CD4-positive, alpha-beta T cell treated with Interleukin-10 for 1 hour (primary cell): Measurements from ENCODE around the gene SOBP.

Experiments used
- DNase-seq: peaks from one replicate; pipeline ENCODE4 v3.0.0-alpha.2; 2020

SOBP gene

DNA sequence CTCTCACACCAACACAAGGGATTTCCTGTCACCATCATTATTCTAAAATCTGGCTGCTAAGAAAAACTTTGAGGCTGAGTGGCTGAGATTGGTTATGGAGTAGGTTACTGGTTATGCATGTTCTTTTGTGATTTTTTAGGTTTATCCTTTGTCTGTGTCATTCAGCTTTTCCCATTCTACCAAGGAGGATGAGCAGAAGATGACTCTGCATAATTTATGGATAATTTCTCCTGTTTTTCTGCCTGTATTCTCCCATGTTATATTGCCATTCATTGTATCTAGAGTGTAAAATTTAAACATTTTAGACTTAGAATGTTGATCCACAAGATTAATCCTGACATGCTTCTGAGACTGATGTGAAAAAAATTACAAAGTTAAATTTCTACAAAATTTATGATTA, 67.8 kb downstream of the SOBP start:
- DNase-seq: no peak

DNA sequence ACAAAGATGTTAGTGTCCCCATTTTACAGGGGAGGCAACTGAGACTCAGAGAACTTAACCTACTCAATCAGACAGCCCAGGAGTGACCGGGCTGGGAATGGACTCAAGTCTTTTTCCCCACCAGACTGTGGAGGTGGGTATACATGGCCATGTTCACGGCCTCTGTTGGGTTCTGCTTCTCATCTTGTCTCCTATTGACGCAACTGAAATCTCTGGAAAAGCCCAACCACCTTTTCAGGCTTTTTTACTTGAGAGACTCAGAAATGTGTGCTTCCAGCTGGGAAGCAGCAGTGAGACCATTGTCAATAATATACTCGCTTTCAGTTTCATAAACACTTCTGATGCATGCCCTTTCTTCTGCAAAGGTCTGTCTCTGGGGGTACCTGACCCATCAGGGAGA, 70.7 kb downstream of the SOBP start:
- no peak for DNase-seq

GRCh38 chr6:107561306-107561705, 71.4 kb downstream of the SOBP start:
- DNase-seq: no peak

DNA sequence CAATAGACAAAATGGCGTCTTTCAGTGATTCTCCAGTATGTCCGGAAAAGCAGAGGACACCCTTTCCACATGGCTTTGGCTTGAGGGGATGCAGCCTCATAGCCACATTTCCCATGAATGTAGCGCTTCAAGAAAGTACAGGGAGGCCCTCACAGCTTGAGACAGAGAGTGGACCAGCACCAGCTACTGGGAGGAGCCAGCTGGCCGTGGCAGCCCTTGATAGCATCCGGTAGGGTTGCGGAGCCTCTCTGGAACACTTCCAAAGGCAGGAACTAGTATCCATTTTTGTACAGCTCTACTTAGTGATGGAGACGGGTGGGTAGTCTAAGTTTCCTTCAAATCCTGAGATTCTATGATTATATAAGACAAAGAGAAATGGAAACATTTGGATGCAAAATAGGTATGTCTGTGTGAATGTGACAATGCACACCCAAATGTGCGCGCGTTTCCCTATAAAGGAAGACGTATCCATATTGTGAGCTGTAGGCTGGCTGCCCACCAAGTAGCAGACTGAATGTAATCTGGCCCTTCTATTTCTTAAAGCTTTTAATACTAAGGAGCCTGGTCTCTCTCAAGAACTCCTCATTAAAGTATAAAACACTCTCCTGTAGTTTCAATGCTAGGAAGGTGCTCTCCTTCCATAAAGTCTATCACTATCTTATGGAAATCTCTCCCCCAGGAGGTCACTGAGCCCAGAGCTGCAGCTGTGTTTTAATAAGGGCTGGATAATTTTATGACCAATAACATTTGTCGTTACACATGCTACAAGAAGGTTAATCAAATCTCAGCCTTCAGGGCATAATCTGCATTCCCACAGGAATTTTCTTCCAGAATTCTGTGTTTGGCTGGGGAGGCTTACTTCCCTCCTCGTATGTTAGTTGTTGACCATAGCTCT, 74.0 kb downstream of the SOBP start:
- no peak for DNase-seq

DNA sequence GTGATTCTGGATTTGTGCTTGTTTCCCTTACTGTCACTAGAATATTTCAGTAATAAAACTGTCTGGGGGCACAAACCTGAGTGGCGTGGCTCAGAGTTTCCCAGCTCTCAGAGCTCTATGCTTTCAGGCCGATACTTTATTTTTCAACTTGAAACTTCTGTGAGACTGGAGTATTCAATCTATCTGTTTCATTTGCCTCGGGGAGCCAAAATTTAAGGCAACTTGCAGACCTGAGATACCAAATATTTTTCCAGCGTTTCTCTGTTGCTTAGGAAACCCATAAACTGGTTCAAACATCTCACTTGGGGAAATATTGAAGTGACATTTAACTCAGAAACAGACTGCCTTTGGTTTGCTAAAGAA, 74.7 kb downstream of the SOBP start:
- no peak for DNase-seq

DNA sequence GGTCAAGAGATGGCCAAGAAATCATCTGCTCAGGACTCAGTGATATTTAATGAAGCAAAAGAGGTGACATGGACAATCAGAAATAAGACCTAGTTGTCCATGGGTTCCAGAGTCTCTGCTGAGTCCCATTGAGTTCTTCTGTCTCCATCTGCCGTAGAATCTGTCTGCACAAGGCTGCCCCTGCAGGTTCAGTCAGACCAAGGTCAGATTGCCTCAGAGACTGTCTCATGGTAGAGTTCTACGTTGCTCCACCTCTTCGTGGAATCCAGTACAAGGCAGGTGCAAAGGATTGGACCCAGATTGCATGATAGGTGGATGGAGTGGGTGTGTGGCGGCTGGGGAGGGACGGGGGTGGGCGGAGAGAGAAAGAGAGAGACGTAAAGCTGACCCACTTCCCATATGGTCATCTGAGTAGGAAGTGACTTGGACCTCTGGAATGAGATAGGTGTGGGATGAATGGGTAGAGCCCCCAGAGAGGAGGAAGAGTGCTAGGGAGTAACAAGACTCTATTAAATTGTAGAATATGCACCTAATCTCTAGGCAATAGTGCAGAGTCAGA, 75.3 kb downstream of the SOBP start:
- no peak for DNase-seq

DNA sequence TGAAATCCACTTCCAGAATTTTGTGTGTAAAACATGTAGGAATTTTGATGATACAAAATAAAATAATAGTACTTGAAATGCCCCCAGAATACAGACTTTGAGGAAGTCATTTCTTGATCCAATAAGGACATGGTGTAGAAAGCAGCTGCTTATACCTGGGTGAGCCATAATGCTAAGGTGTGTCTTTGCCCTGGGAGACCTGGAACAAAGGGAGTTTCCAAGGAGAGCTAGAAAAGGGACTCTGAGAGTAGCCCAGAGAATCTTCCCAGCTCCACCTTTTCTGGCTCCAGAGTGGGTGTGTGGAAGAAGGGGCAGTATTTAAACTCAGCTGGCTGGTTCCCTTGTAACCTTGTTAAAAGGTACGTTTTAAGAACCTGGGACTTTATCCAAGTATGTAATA, 77.7 kb downstream of the SOBP start:
- DNase-seq: no peak

DNA sequence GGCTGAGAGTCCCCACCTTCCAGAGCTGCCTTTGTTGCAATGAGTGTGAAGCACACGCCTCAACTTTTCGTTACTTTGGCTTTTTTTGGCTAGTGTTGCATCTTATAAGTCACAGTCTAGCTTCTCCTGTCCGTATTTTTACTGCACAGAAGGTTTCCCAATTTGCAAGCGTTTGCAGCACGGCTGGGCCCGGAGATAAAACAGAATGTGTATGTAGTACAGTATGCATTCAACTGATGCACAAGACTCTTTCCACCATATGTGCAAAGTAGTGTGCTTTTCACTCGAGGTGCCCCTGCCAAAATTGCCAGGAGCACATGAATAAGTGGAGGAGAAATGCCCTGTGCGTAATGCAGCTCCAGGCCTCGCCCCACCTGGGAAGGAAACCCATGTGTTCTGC, 79.6 kb downstream of the SOBP start:
- DNase-seq: no peak

GRCh38 chr6:107571354-107571753, 81.4 kb downstream of the SOBP start:
- DNase-seq: no peak

- DNase-seq: no peak
Observed at GRCh38 chr6:107572886-107573285, 83.0 kb downstream of the SOBP start.

GRCh38 chr6:107574856-107575255, 84.9 kb downstream of the SOBP start:
- no peak for DNase-seq

- DNase-seq: no peak
Observed at GRCh38 chr6:107576852-107577251, 86.9 kb downstream of the SOBP start.

DNA sequence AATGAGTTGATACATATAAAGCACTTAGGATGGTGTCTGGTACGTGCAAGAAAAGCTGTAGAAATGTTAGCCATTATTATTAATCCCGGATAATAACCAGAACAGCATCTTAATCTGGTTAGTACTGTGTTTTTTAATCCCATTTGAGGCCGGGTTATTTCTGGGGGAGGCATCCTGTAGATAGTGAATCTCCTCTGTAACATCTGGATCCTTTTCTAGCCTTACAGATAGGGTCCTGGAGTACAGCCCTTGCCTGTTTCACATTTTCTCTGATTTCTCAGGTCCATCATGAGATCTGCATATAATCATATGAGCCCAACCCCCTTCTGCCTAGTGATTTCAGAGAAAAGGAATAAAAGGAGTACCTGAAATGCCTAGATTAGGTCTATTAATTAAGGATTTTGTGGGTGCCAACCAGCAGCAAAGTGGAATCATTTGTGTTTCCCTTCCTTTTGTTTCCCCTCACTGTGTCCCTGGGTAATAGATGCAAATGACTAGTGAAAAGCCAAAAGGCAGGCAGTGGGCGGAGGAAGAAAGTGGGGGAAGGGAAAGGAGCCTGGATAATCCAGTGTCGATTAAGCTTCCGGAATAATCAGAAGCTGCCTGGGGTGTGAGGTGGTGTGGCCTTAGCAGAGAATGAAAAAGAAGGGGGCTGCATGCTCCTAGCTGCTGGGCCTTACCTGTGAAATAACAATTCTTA, 88.9 kb downstream of the SOBP start:
- no peak for DNase-seq

DNA sequence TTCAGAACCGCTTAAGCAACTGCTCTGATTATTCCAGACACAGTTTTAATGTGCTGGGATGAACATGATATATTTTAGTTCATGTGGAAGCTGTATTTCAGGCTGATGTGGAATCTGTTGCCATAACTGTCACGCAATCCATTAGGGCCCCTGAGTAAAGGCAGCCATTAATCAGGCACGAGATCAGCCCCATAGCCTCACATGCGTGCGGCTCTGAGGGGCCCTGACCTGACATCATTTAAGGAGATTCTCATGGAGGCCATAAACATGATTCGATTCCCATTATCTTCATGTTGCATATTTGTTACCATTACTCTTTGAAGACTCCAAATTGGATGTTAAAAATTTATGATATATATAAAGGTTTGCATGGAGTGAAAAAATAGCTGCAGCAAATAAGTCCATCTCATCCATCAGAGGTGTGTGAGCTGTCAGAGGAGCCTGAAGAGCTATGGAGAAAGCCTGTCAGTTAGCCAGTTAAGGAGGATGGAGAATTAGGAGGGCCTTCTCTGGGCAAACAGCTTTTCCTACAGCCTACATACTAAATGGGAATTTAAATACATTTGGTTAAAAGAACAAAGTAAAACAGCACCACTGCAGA, 89.6 kb downstream of the SOBP start:
- DNase-seq: no peak

GRCh38 chr6:107582086-107582485, 92.2 kb downstream of the SOBP start:
- no peak for DNase-seq

DNA sequence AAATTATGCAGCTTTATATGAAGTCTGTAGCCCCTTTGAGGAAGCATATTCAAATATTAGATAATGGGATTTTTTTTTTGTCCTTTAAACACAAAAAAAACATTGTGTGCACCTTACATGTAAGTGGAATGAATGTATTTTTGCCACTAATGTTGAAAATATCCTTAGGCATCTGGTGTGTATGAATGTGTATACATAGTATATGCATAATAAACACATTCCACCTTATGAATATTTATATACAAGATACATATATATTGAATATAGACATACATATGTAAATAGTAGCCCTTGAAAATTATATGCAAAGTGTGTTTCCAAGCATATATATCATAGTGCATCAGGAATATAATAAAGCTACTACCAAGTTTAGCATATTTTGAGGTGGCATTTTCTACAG, 94.8 kb downstream of the SOBP start:
- DNase-seq: no peak

DNA sequence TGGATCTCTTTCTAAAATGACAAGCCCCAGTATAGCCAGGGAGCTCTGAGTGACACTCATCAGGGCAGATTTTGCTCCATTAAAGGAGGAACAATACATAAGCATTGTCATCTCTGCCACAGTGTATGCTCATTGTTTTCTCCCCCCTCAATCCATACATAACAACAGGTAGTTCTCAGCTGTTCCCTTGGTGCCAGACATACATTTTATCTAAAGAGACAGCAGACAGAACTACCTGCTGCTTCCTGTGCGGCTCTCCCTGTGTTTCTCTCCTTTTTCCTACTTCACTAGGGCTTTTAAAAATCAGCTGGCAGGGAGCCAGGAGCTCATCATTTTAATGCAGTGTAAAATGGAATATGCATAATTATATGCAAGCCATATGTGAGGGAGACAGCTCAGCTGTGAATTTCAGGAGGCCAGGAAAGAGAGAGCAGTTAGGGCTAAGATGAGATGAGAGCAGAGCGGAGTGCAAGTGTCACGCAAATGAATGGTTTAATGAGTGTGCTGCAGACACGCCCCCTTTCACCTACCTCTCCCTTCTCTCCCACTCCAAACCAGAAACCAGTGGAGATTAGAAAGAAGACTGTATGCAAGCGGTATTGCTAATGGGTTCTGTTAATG, 96.0 kb downstream of the SOBP start:
- no peak for DNase-seq

- DNase-seq: no peak
Observed at GRCh38 chr6:107587451-107587850, 97.5 kb downstream of the SOBP start.

- DNase-seq: no peak
Observed at GRCh38 chr6:107589199-107589598, 99.3 kb downstream of the SOBP start.

DNA sequence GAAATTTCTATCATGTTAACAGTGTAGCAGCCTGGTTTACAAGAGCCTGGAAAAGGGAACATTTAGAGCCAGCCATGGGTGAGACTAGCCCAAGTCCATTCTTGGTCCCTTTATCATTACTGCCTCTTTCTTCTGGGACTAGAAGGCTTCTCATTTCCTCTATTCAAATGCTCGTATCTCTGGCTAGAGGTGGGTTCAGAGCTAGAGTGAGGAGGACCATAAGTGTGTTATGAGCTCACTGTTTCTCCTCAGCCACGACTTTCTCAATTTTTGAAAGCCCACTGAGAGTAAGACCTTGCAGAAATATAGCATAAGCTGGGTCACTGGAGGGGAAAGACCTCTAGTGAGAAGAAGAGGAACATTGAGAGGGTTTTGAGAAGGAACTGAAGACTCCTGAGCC, 100.0 kb downstream of the SOBP start:
- DNase-seq: no peak

- DNase-seq: no peak
Observed at GRCh38 chr6:107590378-107590777, 100.5 kb downstream of the SOBP start.

DNA sequence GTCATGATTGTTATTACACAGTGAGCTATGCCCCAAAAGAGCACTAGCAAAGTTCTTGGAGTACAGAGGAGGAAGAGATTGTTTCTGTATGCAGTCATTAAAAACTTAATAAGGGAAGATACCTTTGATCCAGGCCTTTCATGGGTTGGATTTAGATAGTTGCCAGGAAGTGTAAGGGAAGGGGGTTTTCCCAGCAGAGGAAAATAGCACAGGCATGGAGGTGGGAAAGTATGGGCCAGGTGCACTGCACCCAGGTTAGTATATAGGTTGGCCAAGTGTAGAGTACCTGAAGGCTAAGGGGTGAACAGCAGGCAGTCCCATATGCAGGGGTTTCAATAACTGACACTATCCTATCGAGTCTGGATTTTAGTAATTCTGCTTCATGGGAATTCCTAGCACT, 101.4 kb downstream of the SOBP start:
- no peak for DNase-seq

DNA sequence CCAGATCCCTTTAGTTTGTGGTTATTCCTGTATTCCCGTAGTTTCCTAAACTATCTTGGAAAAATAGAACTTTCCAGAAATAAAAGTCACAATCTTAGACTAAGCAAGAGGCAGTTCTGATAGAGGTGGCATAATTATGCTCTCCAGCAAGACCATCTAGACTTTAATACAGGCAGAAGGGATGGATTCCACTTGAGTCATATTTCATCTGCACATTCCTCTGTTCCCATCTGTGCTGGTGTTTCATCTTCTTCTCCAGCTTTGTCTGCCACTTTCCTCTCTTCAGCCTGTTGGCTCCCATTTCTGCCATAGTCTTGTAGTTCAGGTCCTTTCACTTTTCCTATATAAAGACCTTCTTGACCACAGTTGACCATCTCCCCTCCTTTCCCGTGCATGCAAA, 102.9 kb downstream of the SOBP start:
- DNase-seq: no peak
